Astrocyte of the cerebellum (primary cell): ENCODE measurements around the gene ASCC3.

Experiments used
- DNase-seq: peaks from one replicate; pipeline ENCODE4 v3.0.0-alpha.2; 2011; ENCODE audit warnings: low read depth
- H3K4me3 ChIP-seq: 2 replicates; pipeline ENCODE4 v1.5.1; 2011; ENCODE audit warnings: mild to moderate bottlenecking, low read depth, low read length, moderate library complexity
- in situ Hi-C: cut with HindIII; loops from 2 replicates; pipeline ENCODE4 v1.10.0; 2017; ENCODE audit warnings: low sequenced_read_pairs
- TF ChIP-seq, protein P1 (sequence below): IDR thresholded peaks from 2 replicates; pipeline ENCODE4 v1.5.1; 2012; ENCODE audit warnings: low read length, low read depth, moderate library complexity, mild to moderate bottlenecking; ENCODE audit errors: missing control alignments

ASCC3 gene

DNA sequence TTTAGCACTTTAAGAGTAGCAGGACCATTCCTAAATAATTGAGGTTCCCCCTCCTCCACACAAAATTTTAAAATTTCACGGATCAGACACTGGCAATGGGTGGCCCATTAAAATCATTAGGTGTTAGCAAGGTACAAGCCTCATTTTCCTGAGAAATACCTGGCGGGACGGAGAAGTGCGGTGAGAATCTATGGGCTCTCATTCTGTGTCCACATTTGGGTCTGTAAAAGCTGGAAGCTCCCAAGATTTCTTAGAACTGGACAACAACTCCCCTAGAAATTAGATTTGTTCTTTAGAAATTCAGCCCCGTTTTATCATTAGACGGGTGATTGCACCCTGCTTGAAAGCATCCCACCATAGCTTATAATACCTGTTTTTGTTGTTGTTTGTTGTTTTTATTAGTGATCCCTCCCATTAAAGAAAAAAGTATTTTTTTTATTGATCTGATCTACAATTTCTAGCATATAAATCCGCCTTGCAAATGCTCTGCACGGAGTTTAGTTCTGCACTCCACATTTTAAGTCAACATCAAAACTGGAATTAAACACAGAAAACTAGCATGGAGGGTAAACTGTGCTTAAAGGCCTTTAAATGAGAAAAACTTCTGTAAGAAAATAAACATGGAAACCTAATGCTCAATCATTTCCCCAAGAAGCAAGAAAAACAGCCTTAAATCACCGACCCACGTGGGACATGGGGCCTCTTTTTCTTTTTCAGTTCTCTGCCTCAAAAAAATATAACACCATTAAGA, 422.1 kb downstream of the ASCC3 start:
- TF ChIP-seq, protein P1, sequence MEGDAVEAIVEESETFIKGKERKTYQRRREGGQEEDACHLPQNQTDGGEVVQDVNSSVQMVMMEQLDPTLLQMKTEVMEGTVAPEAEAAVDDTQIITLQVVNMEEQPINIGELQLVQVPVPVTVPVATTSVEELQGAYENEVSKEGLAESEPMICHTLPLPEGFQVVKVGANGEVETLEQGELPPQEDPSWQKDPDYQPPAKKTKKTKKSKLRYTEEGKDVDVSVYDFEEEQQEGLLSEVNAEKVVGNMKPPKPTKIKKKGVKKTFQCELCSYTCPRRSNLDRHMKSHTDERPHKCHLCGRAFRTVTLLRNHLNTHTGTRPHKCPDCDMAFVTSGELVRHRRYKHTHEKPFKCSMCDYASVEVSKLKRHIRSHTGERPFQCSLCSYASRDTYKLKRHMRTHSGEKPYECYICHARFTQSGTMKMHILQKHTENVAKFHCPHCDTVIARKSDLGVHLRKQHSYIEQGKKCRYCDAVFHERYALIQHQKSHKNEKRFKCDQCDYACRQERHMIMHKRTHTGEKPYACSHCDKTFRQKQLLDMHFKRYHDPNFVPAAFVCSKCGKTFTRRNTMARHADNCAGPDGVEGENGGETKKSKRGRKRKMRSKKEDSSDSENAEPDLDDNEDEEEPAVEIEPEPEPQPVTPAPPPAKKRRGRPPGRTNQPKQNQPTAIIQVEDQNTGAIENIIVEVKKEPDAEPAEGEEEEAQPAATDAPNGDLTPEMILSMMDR: no peak
- in situ Hi-C loops: no loop called here
- no peak for DNase-seq
- H3K4me3 ChIP-seq: no peak overlapping the region
